A673 (cell line): Measurements from ENCODE around the gene CHRD. TPM values are rescaled to one million over a fixed set of nuclear protein-coding genes. Genes with fewer than 3 reads are reported as not detected.
"Not testable (repeated sequence)": the region's sequence is repeated elsewhere in the genome, so short reads cannot be mapped to it uniquely, and the experiment has no call there.

ENCODE experiments used
- BruUV-seq: library from RNA; stranded (reverse); fragments of 400-500 nt; replicated peaks from 2 replicates; lab custom pipeline; 2021; lab: Mats Ljungman, UMichigan
- CTCF ChIA-PET: fragments of 300-600 bp; sonication (Branson Sonifier 250); formaldehyde crosslinking; loops from one replicate; lab custom pipeline; 2022; ENCODE audit warnings: antibody characterized with exemption; lab: Charles Lee
- POLR2A ChIA-PET: fragments of 300-600 bp; sonication (Branson Sonifier 250); formaldehyde crosslinking; loops from one replicate; lab custom pipeline; 2022; ENCODE audit warnings: antibody characterized with exemption; ENCODE audit not compliant: low non-redundant PET; lab: Charles Lee
- DNase-seq: peaks from one replicate; pipeline ENCODE4 v3.0.0-alpha.2; 2015; ENCODE audit warnings: low spot score
- H3K27ac ChIP-seq: fragments of 200-600 bp; sonication (generic); 2 replicates; pipeline ENCODE4 v1.5.1; 2016; ENCODE audit warnings: mixed run types, low read depth, mild to moderate bottlenecking, mixed read lengths, antibody characterized with exemption, low read length; ENCODE audit not compliant: poor library complexity, severe bottlenecking
- H3K27me3 ChIP-seq: fragments of 200-600 bp; sonication (generic); replicated peaks from 2 replicates; pipeline ENCODE4 v1.6.1; 2017; ENCODE audit warnings: mixed run types, low read depth, mild to moderate bottlenecking, mixed read lengths, antibody characterized with exemption, low read length; ENCODE audit not compliant: insufficient read depth, poor library complexity
- H3K36me3 ChIP-seq: fragments of 200-600 bp; sonication (generic); 2 replicates; pipeline ENCODE4 v1.6.1; 2016; ENCODE audit warnings: mixed run types, mild to moderate bottlenecking, mixed read lengths, antibody characterized with exemption, low read length; ENCODE audit not compliant: insufficient read depth, poor library complexity, severe bottlenecking
- H3K4me1 ChIP-seq: fragments of 200-600 bp; sonication (generic); 2 replicates; pipeline ENCODE4 v1.6.1; 2017; ENCODE audit warnings: mixed run types, mild to moderate bottlenecking, mixed read lengths, antibody characterized with exemption, low read length; ENCODE audit not compliant: insufficient read depth, poor library complexity, severe bottlenecking
- H3K4me3 ChIP-seq: fragments of 200-600 bp; sonication (generic); 2 replicates; pipeline ENCODE4 v1.5.1; 2016; ENCODE audit warnings: low read depth, mixed run types, mild to moderate bottlenecking, mixed read lengths, low read length; ENCODE audit not compliant: poor library complexity, severe bottlenecking
- H3K9me3 ChIP-seq: fragments of 200-600 bp; sonication (generic); 2 replicates; pipeline ENCODE4 v1.6.1; 2016; ENCODE audit warnings: mixed run types, low read depth, mild to moderate bottlenecking, mixed read lengths, antibody characterized with exemption, low read length; ENCODE audit not compliant: poor library complexity, severe bottlenecking
- CTCF ChIP-seq: fragments of 300-800, 200-600 bp; sonication (generic); conservative IDR thresholded peaks from 2 replicates; pipeline ENCODE4 v1.5.1; 2017; ENCODE audit warnings: low read depth, mild to moderate bottlenecking, antibody characterized with exemption, low read length, moderate library complexity, mixed read lengths
- EZH2 ChIP-seq: fragments of 200-600 bp; sonication (generic); IDR thresholded peaks from 2 replicates; pipeline ENCODE4 v1.6.1; 2017; ENCODE audit warnings: borderline replicate concordance, low read depth, mild to moderate bottlenecking, mixed read lengths, antibody characterized with exemption, low read length; ENCODE audit not compliant: poor library complexity, severe bottlenecking
- intact Hi-C: fragments of 100-400 bp; cut with micrococcal nuclease; formaldehyde crosslinking; loops from one replicate; pipeline ENCODE4 v1.10.0; 2022; ENCODE audit not compliant: unreplicated experiment
- total RNA-seq: library from RNA; stranded (reverse); gene quantifications from 2 replicates; pipeline ENCODE4 v1.2.3, GENCODE V29; 2021

CHRD gene
- total RNA-seq, 1 experiment from 2014 or later = 0.06 TPM

DNA sequence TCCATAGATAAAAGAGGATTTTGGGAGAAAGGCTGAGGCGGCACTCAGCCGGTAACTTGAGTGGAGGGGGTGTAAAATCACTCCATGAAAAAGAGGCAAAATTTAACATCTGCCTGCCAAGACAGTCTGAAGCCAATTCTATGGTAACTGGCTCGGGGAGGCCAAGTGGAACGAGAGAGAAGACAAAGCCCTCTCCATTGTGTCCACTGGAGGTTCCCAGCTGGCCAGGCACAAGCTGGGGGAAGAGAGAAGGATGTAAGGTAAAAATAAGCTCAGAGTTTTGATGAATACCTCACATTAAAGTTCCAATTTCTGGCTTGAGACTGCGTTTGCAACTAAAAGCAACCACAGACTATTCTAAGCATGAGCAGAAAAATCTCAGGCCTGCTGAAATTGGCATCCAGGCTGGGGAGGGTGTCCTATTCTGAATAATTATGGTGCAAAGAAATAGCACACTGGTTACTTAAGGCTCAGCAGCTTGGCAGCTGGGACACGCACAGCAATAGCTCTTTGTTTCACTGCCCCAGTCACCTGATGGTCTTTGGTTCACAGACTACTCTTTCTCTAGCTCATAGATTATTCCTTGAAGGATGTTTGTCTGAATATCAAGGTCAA is 48.8 kb downstream of the CHRD start:
- CTCF ChIA-PET = no interaction called here
- Histone ChIP-seq H3K9me3 (no peaks in the 10 kb centered on the region), H3K36me3 (no peaks in the 10 kb centered on the region), H3K27ac (no peak overlapping the region), H3K4me3 (no peak overlapping the region), H3K4me1 (no peaks in the 10 kb centered on the region), H3K27me3 (no peaks in the 10 kb centered on the region)
- no peak for DNase-seq
- TF ChIP-seq EZH2 (no peak), CTCF (no peak)
- intact Hi-C loops = no loop called here
- POLR2A ChIA-PET = no interaction called here
- BruUV-seq = no TSS peak

- intact Hi-C loops = no loop called here
- Histone ChIP-seq H3K27ac (no peak overlapping the region), H3K4me3 (no peak overlapping the region), H3K9me3 (no peaks in the 10 kb centered on the region), H3K4me1 (no peaks in the 10 kb centered on the region), H3K36me3 (no peaks in the 10 kb centered on the region), H3K27me3 (no peaks in the 10 kb centered on the region)
- CTCF ChIA-PET = no interaction called here
- no peak for DNase-seq
- TF ChIP-seq EZH2 = no peak
- no peak for TF ChIP-seq CTCF
- POLR2A ChIA-PET = no interaction called here
- BruUV-seq = no TSS peak
Measured at GRCh38 chr3:184429786-184430185, 49.9 kb downstream of the CHRD start.

DNA sequence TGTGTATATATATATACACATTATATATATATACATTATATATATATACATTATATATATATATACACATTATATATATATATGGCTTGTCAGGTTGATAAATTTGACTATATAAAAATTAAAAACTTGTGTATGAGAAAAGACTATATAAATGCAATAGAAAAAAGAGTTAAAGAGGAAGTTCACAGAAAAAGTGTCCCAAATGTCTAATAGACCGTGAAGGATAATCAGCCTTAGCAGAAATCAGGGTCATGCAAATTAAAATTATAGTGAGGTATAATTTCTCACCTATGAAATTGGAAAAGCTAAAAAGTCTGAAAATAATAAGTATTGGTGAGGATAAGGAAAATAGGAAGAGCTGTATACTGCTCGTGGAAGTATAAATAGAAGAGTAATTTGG is 51.1 kb downstream of the CHRD start:
- no peak for DNase-seq
- H3K36me3 ChIP-seq = no peaks in the 10 kb centered on the region
- no peak overlapping the region for H3K27ac ChIP-seq
- H3K4me1 ChIP-seq = no peaks in the 10 kb centered on the region
- intact Hi-C loops = no loop called here
- H3K9me3 ChIP-seq = no peaks in the 10 kb centered on the region
- CTCF ChIA-PET = no interaction called here
- no peak for TF ChIP-seq CTCF
- TF ChIP-seq EZH2 = no peak
- POLR2A ChIA-PET = no interaction called here
- no TSS peak for BruUV-seq
- H3K27me3 ChIP-seq = no peaks in the 10 kb centered on the region
- no peak overlapping the region for H3K4me3 ChIP-seq

DNA sequence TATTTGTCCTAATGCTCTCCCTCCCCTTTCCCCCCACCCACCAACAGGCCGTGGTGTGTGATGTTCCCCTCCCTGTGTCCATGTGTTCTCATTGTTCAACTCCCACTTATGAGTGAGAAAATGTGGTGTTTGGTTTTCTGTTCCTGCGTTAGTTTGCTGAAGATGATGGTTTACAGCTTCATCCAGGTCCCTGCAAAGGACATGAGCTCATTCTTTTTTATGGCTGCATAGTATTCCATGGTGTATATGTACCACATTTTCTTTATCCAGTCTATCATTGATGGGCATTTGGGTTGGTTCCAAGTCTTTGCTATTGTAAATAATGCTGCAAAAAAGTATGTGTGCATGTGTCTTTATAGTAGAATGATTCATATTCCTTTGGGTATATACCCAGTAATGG is 53.3 kb downstream of the CHRD start:
- H3K36me3 ChIP-seq, POLR2A ChIA-PET, H3K9me3 ChIP-seq, BruUV-seq, DNase-seq, CTCF ChIA-PET, H3K4me3 ChIP-seq, H3K27ac ChIP-seq, H3K4me1 ChIP-seq, H3K27me3 ChIP-seq, intact Hi-C loops: not testable (repeated sequence)
